Measurements from ENCODE around the gene PTGES2. TPM values are rescaled to one million over a fixed set of nuclear protein-coding genes. Genes with fewer than 3 reads are reported as not detected.

PTGES2 gene
- total and polyA plus RNA-seq, 2 experiments from 2014 or later: 59.7 to 124 TPM

DNA sequence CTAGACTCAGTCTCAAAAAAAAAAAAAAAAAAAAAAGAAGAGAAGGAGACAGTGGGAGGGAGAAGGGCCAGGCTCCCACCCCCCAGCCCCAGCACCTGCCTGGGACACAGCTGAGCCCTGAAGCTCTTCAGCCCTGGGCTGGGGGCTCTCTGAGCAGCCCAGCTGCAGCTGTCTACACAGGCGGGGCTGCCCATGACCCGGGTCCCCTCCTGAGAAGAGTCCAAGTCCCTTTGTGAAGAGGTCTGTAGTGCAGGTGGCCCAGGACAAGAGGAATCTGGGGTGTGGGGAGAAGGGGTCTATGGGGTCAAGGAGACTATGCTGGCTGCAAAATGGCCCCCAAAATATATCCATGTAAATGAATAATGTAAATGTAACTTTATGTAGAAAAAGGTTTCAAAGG, 15.1 kb upstream of the PTGES2 start:
- no peak for ATAC-seq
- Mint-ChIP-seq H3K36me3 (ENCODE audit: low read depth) (no peaks in the 10 kb centered on the region), H3K4me1 (peaks cover 2% of the 10 kb centered on the region), H3K9me3 (no peaks in the 10 kb centered on the region), H3K27me3 (ENCODE audit: insufficient read depth, low read depth, poor library complexity) (peaks cover 4% of the 10 kb centered on the region), H3K27ac (no peak overlapping the region), H3K4me3 (no peak overlapping the region)
- Histone ChIP-seq H3K27me3 (ENCODE audit: insufficient read depth) (no peaks in the 10 kb centered on the region), H3K27ac (ENCODE audit: low read depth) (no peak overlapping the region), H3K9me2 (ENCODE audit: insufficient read depth) (no peaks in the 10 kb centered on the region), H3F3A (replicated peaks; ENCODE audit: low read depth) (no peaks in the 10 kb centered on the region), H3K4me3 (no peak overlapping the region), H3K36me3 (ENCODE audit: insufficient read depth) (no peaks in the 10 kb centered on the region), H3K79me2 (replicated peaks; ENCODE audit: insufficient read depth) (no peaks in the 10 kb centered on the region), H3K4me2 (no peak overlapping the region), H2AFZ (no peak overlapping the region), H3K4me1 (ENCODE audit: insufficient read depth) (no peaks in the 10 kb centered on the region), H4K20me1 (replicated peaks; ENCODE audit: insufficient read depth) (no peaks in the 10 kb centered on the region)
- no peak for DNase-seq (ENCODE audit: low spot score)
- TF ChIP-seq EZH2phosphoT487 (IDR thresholded peaks at IDR 0.05; ENCODE audit: unreplicated experiment) (no peak), ZNF462 (CRISPR knock-in tag; IDR thresholded peaks at IDR 0.05) (no peak), CTCF (conservative IDR thresholded peaks at IDR 0.05; ENCODE audit: low read depth in 2 of 2) (no peak), POLR2AphosphoS5 (IDR thresholded peaks at IDR 0.05; ENCODE audit: low read depth) (no peak), REST (IDR thresholded peaks at IDR 0.05; ENCODE audit: unreplicated experiment) (no peak), NANOG (IDR thresholded peaks at IDR 0.05; ENCODE audit: borderline replicate concordance) (no peak), CREB1 (CRISPR knock-in tag; IDR thresholded peaks at IDR 0.05; ENCODE audit: low read depth) (no peak), ZNF114 (CRISPR knock-in tag; IDR thresholded peaks at IDR 0.05) (no peak), EZH2 (IDR thresholded peaks at IDR 0.05; ENCODE audit: low read depth, unreplicated experiment) (no peak), JUNB (IDR thresholded peaks at IDR 0.05; ENCODE audit: unreplicated experiment) (no peak), ZNF331 (CRISPR knock-in tag; IDR thresholded peaks at IDR 0.05; ENCODE audit: low read depth) (no peak), ETS1 (IDR thresholded peaks at IDR 0.05) (no peak), STAT1 (IDR thresholded peaks at IDR 0.05; ENCODE audit: unreplicated experiment) (no peak)

Data from GM23338 (cell line).